KMS-11 (cell line): ENCODE measurements around the gene RFPL2.
"Not testable (repeated sequence)": the region's sequence is repeated elsewhere in the genome, so short reads cannot be mapped to it uniquely, and the experiment has no call there.

Experiments used
- H2AFZ ChIP-seq: fragments of 200-600 bp; sonication (generic); 2 replicates; pipeline ENCODE4 v1.6.1; 2016; ENCODE audit warnings: antibody characterized with exemption, mixed run types, low read depth
- H3K27ac ChIP-seq: fragments of 200-600 bp; sonication (generic); 2 replicates; pipeline ENCODE4 v1.6.1; 2016; ENCODE audit warnings: mild to moderate bottlenecking, mixed run types
- H3K27me3 ChIP-seq: fragments of 200-600 bp; sonication (generic); 2 replicates; pipeline ENCODE4 v1.6.1; 2017; ENCODE audit warnings: mild to moderate bottlenecking, low read depth, mixed run types, moderate library complexity; ENCODE audit not compliant: insufficient read depth
- H3K36me3 ChIP-seq: fragments of 200-600 bp; sonication (generic); 2 replicates; pipeline ENCODE4 v1.6.1; 2017; ENCODE audit warnings: mild to moderate bottlenecking, mixed run types; ENCODE audit not compliant: insufficient read depth
- H3K4me1 ChIP-seq: fragments of 200-600 bp; sonication (generic); 2 replicates; pipeline ENCODE4 v1.6.1; 2016; ENCODE audit warnings: mild to moderate bottlenecking, low read depth, mixed run types; ENCODE audit not compliant: poor library complexity, severe bottlenecking
- H3K4me2 ChIP-seq: fragments of 200-600 bp; sonication (generic); 2 replicates; pipeline ENCODE4 v1.7.0; 2016; ENCODE audit warnings: mild to moderate bottlenecking, mixed run types
- H3K4me3 ChIP-seq: fragments of 200-600 bp; sonication (generic); IDR thresholded peaks from 2 replicates; pipeline ENCODE4 v1.6.1; 2017; ENCODE audit warnings: low read depth, low read length, mixed read lengths; ENCODE audit not compliant: insufficient read depth
- H3K79me2 ChIP-seq: fragments of 200-600 bp; sonication (generic); 2 replicates; pipeline ENCODE4 v1.6.1; 2016; ENCODE audit warnings: low read depth, mixed run types; ENCODE audit not compliant: insufficient read depth
- H3K9ac ChIP-seq: fragments of 200-600 bp; sonication (generic); 2 replicates; pipeline ENCODE4 v1.6.1; 2016; ENCODE audit warnings: mild to moderate bottlenecking, mixed run types
- H4K20me1 ChIP-seq: fragments of 200-600 bp; sonication (generic); 2 replicates; pipeline ENCODE4 v1.6.1; 2016; ENCODE audit warnings: mild to moderate bottlenecking, mixed run types; ENCODE audit not compliant: insufficient read depth
- CTCF ChIP-seq: fragments of 200-600 bp; sonication (generic); conservative IDR thresholded peaks from 2 replicates; pipeline ENCODE4 v1.6.1; 2017; ENCODE audit warnings: low read depth, mild to moderate bottlenecking, antibody characterized with exemption, low read length, moderate library complexity, mixed read lengths

The RFPL2 gene

GRCh38 chr22:32175683-32176644 lies 28.9 kb downstream of the RFPL2 start:
- Histone ChIP-seq H4K20me1 (no peaks in the 10 kb centered on the region), H3K36me3 (no peaks in the 10 kb centered on the region), H3K4me3 (no peak overlapping the region), H3K27me3 (no peaks in the 10 kb centered on the region), H3K4me2 (no peak overlapping the region), H3K79me2 (no peaks in the 10 kb centered on the region), H3K9ac (no peak overlapping the region), H3K27ac (no peak overlapping the region), H3K4me1 (no peaks in the 10 kb centered on the region), H2AFZ (no peak overlapping the region)
- no peak for TF ChIP-seq CTCF

- Histone ChIP-seq H3K27me3 (no peaks in the 10 kb centered on the region), H3K4me3 (no peak overlapping the region), H3K27ac (no peak overlapping the region), H3K79me2 (no peaks in the 10 kb centered on the region), H3K4me1 (no peaks in the 10 kb centered on the region), H2AFZ (no peak overlapping the region), H4K20me1 (no peaks in the 10 kb centered on the region), H3K36me3 (no peaks in the 10 kb centered on the region), H3K9ac (no peak overlapping the region), H3K4me2 (no peak overlapping the region)
- no peak for TF ChIP-seq CTCF
These were observed 29.8 kb downstream of the RFPL2 start for GRCh38 chr22:32175115-32175514.

GRCh38 chr22:32165681-32166080 lies 39.2 kb downstream of the RFPL2 start:
- no peak overlapping the region for H3K4me3 ChIP-seq
- TF ChIP-seq CTCF = no peak
- no peak overlapping the region for H3K4me2 ChIP-seq
- H3K36me3 ChIP-seq = no peaks in the 10 kb centered on the region
- H3K9ac ChIP-seq = no peak overlapping the region
- H3K27me3 ChIP-seq = no peaks in the 10 kb centered on the region
- no peak overlapping the region for H2AFZ ChIP-seq
- H3K27ac ChIP-seq = no peak overlapping the region
- no peaks in the 10 kb centered on the region for H3K4me1 ChIP-seq
- no peaks in the 10 kb centered on the region for H3K79me2 ChIP-seq
- no peaks in the 10 kb centered on the region for H4K20me1 ChIP-seq

- H3K36me3 ChIP-seq = no peaks in the 10 kb centered on the region
- TF ChIP-seq CTCF = no peak
- no peak overlapping the region for H3K4me3 ChIP-seq
- H3K4me2 ChIP-seq = no peak overlapping the region
- H3K79me2 ChIP-seq = no peaks in the 10 kb centered on the region
- no peaks in the 10 kb centered on the region for H3K4me1 ChIP-seq
- no peaks in the 10 kb centered on the region for H4K20me1 ChIP-seq
- H3K27ac ChIP-seq = no peak overlapping the region
- no peak overlapping the region for H3K9ac ChIP-seq
- no peaks in the 10 kb centered on the region for H3K27me3 ChIP-seq
- H2AFZ ChIP-seq = no peak overlapping the region
These were observed 40.6 kb downstream of the RFPL2 start for GRCh38 chr22:32164075-32164860.

GRCh38 chr22:32160411-32160810 lies 44.5 kb downstream of the RFPL2 start:
- H3K4me3 ChIP-seq, H3K4me1 ChIP-seq, H2AFZ ChIP-seq, H4K20me1 ChIP-seq, H3K36me3 ChIP-seq, H3K27ac ChIP-seq, H3K4me2 ChIP-seq, H3K9ac ChIP-seq, H3K79me2 ChIP-seq, H3K27me3 ChIP-seq: not testable (repeated sequence)
